GM19452 (cell line): ENCODE measurements around the gene CALM3.
"Not testable (repeated sequence)": the region's sequence is repeated elsewhere in the genome, so short reads cannot be mapped to it uniquely, and the experiment has no call there.

Experiments used
- ATAC-seq: cut with Tn5 transposase; IDR thresholded peaks from one replicate; pipeline ENCODE4 v1.9.1; 2021; ENCODE audit not compliant: unreplicated experiment

Gene CALM3

GRCh38 chr19:46601318-46602224, at the start of gene CALM3:
Gene CALM3, plus strand, starts transcription at chr19:46601330. Its CDS starts 105 bp downstream, at chr19:46601435.
- ATAC-seq, result no peak

- ATAC-seq, result no peak
Measured at GRCh38 chr19:46552891-46553290, 48.2 kb upstream of the CALM3 start.

- ATAC-seq, result no peak
Measured at GRCh38 chr19:46554161-46554560, 47.0 kb upstream of the CALM3 start.

- ATAC-seq, result no peak
Measured at GRCh38 chr19:46555628-46556280, 45.4 kb upstream of the CALM3 start.

- ATAC-seq, result not testable (repeated sequence)
Measured at GRCh38 chr19:46556471-46556870, 44.7 kb upstream of the CALM3 start.

- ATAC-seq, result no peak
Measured at GRCh38 chr19:46559203-46559602, 41.9 kb upstream of the CALM3 start.

- not testable (repeated sequence) for ATAC-seq
Measured at GRCh38 chr19:46559675-46560074, 41.5 kb upstream of the CALM3 start.

GRCh38 chr19:46564701-46565100, 36.4 kb upstream of the CALM3 start:
- ATAC-seq, result no peak

GRCh38 chr19:46571495-46571894, 29.6 kb upstream of the CALM3 start:
- ATAC-seq, result no peak

GRCh38 chr19:46573679-46574498, 27.2 kb upstream of the CALM3 start:
- no peak for ATAC-seq

- ATAC-seq, result no peak
Measured at GRCh38 chr19:46574533-46574932, 26.6 kb upstream of the CALM3 start.

GRCh38 chr19:46578450-46578849, 22.7 kb upstream of the CALM3 start:
- ATAC-seq, result no peak

GRCh38 chr19:46579361-46579879, 21.7 kb upstream of the CALM3 start:
- no peak for ATAC-seq

GRCh38 chr19:46580247-46580646, 20.9 kb upstream of the CALM3 start:
- ATAC-seq, result no peak

- no peak for ATAC-seq
Measured at GRCh38 chr19:46585539-46585938, 15.6 kb upstream of the CALM3 start.

- no peak for ATAC-seq
Measured at GRCh38 chr19:46586294-46586693, 14.8 kb upstream of the CALM3 start.

- ATAC-seq, result no peak
Measured at GRCh38 chr19:46587861-46588260, 13.3 kb upstream of the CALM3 start.

GRCh38 chr19:46591254-46591653, 9.9 kb upstream of the CALM3 start:
- no peak for ATAC-seq

GRCh38 chr19:46591870-46592269, 9.3 kb upstream of the CALM3 start:
- no peak for ATAC-seq

- no peak for ATAC-seq
Measured at GRCh38 chr19:46596008-46596407, 5.1 kb upstream of the CALM3 start.

GRCh38 chr19:46598372-46598917, 2.7 kb upstream of the CALM3 start:
- ATAC-seq, result no peak
